Gastroesophageal sphincter (tissue), 4 donors: ENCODE results near the gene WWTR1. TPM values are rescaled to one million over a fixed set of nuclear protein-coding genes. Genes with fewer than 3 reads are reported as not detected.

ENCODE experiments used
- ATAC-seq: fragments of 150-250 bp; one replicate; pipeline ENCODE4 v1.9.1; 2016; ENCODE audit warnings: mild to moderate bottlenecking, moderate library complexity
- H3K27ac ChIP-seq, 4 donors: fragments of 200-600 bp; sonication (generic) in 3 of 4; 1 replicate in 3 of 4; 2 replicates in 1 of 4; pipeline ENCODE4 v1.5.1; 2016 to 2019
- H3K27me3 ChIP-seq: fragments of 200-600 bp; sonication (generic); one replicate; pipeline ENCODE4 v1.5.1; 2019
- H3K36me3 ChIP-seq, 2 donors: fragments of 200-600 bp; sonication (generic); one replicate each; pipeline ENCODE4 v1.5.1; 2019; ENCODE audit warnings: control low read depth in 1 of 2
- H3K4me1 ChIP-seq, 3 donors: fragments of 200-600 bp; sonication (generic); 1 replicate in 2 of 3; 2 replicates in 1 of 3; pipeline ENCODE4 v1.5.1; 2016 to 2019; ENCODE audit warnings: control low read depth in 2 of 3
- H3K4me3 ChIP-seq, 2 donors: fragments of 200-600 bp; sonication (generic); one replicate each; pipeline ENCODE4 v1.5.1; 2019; ENCODE audit warnings: mild to moderate bottlenecking in 1 of 2, moderate library complexity in 1 of 2
- H3K9me3 ChIP-seq, 3 donors: fragments of 200-600 bp; sonication (generic); one replicate each; pipeline ENCODE4 v1.5.1; 2017 to 2019; ENCODE audit warnings: control low read depth in 2 of 3
- CTCF ChIP-seq, 4 experiments: fragments of 200-600 bp in 2 of 4; fragments of 450-650 bp in 2 of 4; sonication (generic) in 1 of 4; IDR thresholded peaks; one replicate each; pipeline ENCODE4 v1.5.1; 2017 to 2019; ENCODE audit warnings: antibody characterized with exemption in 4 of 4, mild to moderate bottlenecking in 2 of 4, moderate library complexity in 2 of 4
- EP300 ChIP-seq: sonication (generic); formaldehyde crosslinking; IDR thresholded peaks from one replicate; pipeline ENCODE4 v1.6.1; 2017; ENCODE audit warnings: antibody characterized with exemption, mild to moderate bottlenecking
- POLR2A ChIP-seq, 2 donors: fragments of 450-650 bp; IDR thresholded peaks; one replicate each; pipeline ENCODE4 v1.6.1; 2017; ENCODE audit warnings: antibody characterized with exemption in 2 of 2, mild to moderate bottlenecking in 2 of 2, moderate library complexity in 1 of 2
- POLR2AphosphoS5 ChIP-seq: sonication (generic); formaldehyde crosslinking; IDR thresholded peaks from one replicate; pipeline ENCODE4 v1.6.1; 2017; ENCODE audit warnings: antibody characterized with exemption
- WGBS, 2 donors: methylation state at CpG; one replicate each; pipeline ENCODE4 v1.1.5; 2018; ENCODE audit warnings: low coverage in 1 of 2; 5-methylcytosine and 5-hydroxymethylcytosine counted together
- total RNA-seq, 4 donors: library from RNA; depleted of rRNA; stranded (reverse); fragments of >200 nt; gene quantifications; one replicate each; pipeline ENCODE4 v1.1.0, GENCODE V29; 2016

The WWTR1 gene
- total RNA-seq, 4 donors from 2014 or later, result 239 to 482 (median 321) TPM

- Histone ChIP-seq H3K27me3 (no peaks in the 10 kb centered on the region), H3K4me1 (peaks cover 6 to 11% (median 9%) of the 10 kb centered on the region in 3 donors), H3K4me3 (no peak within 1 kb of the TSS), H3K36me3 (no peaks in the 10 kb centered on the region), H3K9me3 (no peaks in the 10 kb centered on the region), H3K27ac (no peak within 1 kb of the TSS)
- TF ChIP-seq POLR2A (IDR thresholded peaks at IDR 0.05) (no peak), POLR2AphosphoS5 (no peak), EP300 (no peak), CTCF (IDR thresholded peaks at IDR 0.05) (no peak)
- ATAC-seq, result no peak
- WGBS, 2 donors, result 71 to 80% methylated on average over 5 of the region's 5 CpGs
These were observed 183.5 kb downstream of the WWTR1 start, which contains the start of gene TM4SF4 for GRCh38 chr3:149474250-149474817. Gene TM4SF4 (plus strand): TSS chr3:149474697. CDS start chr3:149474878, 181 bp downstream.

- WGBS, 2 donors, result 45 to 46% methylated on average over 5 to 7 of the region's 7 CpGs
- TF ChIP-seq POLR2AphosphoS5 (peak; percentile 64), CTCF (IDR thresholded peaks at IDR 0.05) (no peak)
- H3K4me3 ChIP-seq, result no peak overlapping the region
- no peaks in the 10 kb centered on the region for H3K9me3 ChIP-seq
- H3K27ac ChIP-seq, result no peak overlapping the region
- H3K27me3 ChIP-seq, result no peaks in the 10 kb centered on the region
- peaks cover 6 to 11% (median 9%) of the 10 kb centered on the region in 3 donors for H3K4me1 ChIP-seq
- peak; percentile 61 for ATAC-seq
- H3K36me3 ChIP-seq, result no peaks in the 10 kb centered on the region
These were observed 184.2 kb downstream of the WWTR1 start for GRCh38 chr3:149473357-149474249.

GRCh38 chr3:149472030-149472797 is 185.6 kb downstream of the WWTR1 start:
- Histone ChIP-seq H3K9me3 (no peaks in the 10 kb centered on the region), H3K27ac (no peak overlapping the region), H3K27me3 (no peaks in the 10 kb centered on the region), H3K4me3 (no peak overlapping the region), H3K4me1 (peaks cover 6 to 11% (median 9%) of the 10 kb centered on the region in 3 donors), H3K36me3 (no peaks in the 10 kb centered on the region)
- TF ChIP-seq CTCF (IDR thresholded peaks at IDR 0.05) (no peak), POLR2AphosphoS5 (no peak), POLR2A (IDR thresholded peaks at IDR 0.05) (no peak), EP300 (no peak)
- no peak for ATAC-seq
- WGBS, 2 donors, result 29 to 44% methylated on average over 1 to 2 of the region's 2 CpGs

GRCh38 chr3:149470381-149470780 is 187.4 kb downstream of the WWTR1 start:
- no peak for ATAC-seq
- TF ChIP-seq CTCF (IDR thresholded peaks at IDR 0.05), result no peak
- no peak for TF ChIP-seq EP300
- no peak for TF ChIP-seq POLR2AphosphoS5
- TF ChIP-seq POLR2A (IDR thresholded peaks at IDR 0.05), result no peak
- no peak overlapping the region for H3K4me3 ChIP-seq
- WGBS, 2 donors, result 46 to 56% methylated on average over 3 of the region's 3 CpGs
- H3K27me3 ChIP-seq, result no peaks in the 10 kb centered on the region
- no peaks in the 10 kb centered on the region for H3K9me3 ChIP-seq
- H3K27ac ChIP-seq, result no peak overlapping the region
- peaks cover 6 to 11% (median 9%) of the 10 kb centered on the region in 3 donors for H3K4me1 ChIP-seq
- H3K36me3 ChIP-seq, result no peaks in the 10 kb centered on the region
